Adipose tissue (tissue), 3 donors: ENCODE results near the gene MS4A18. TPM values are rescaled to one million over a fixed set of nuclear protein-coding genes. Genes with fewer than 3 reads are reported as not detected.

ENCODE experiments used
- H3K27ac ChIP-seq: one replicate; pipeline ENCODE4 v1.5.1; 2013; ENCODE audit warnings: low read depth, low read length
- WGBS, 3 donors: extraction: QIAGEN DNeasy Blood & Tissue Kit; methylation state at CpG; one replicate each; pipeline ENCODE4 v1.1.7; 2013; 5-methylcytosine and 5-hydroxymethylcytosine counted together
- polyA plus RNA-seq, 3 donors: library from polyadenylated mRNA; stranded (reverse); fragments of 200-250 nt; gene quantifications; one replicate each; pipeline ENCODE4 v1.2.3, GENCODE V29; 2013
- donor health status: healthy with polysubstance abuse.
- donor health status: Bipolar disorder and iron deficiency.
- donor health status: healthy.

MS4A18 gene
- polyA plus RNA-seq, 3 donors: not detected

GRCh38 chr11:60780065-60780464 is 55.5 kb downstream of the MS4A18 start:
- WGBS, 3 donors: 72 to 91% (median 89%) methylated on average over 2 of the region's 2 CpGs

GRCh38 chr11:60780774-60781173 is 56.3 kb downstream of the MS4A18 start:
- H3K27ac ChIP-seq: no peak overlapping the region

More at GRCh38 chr11:60780065-60780464, 55.5 kb downstream of the MS4A18 start:
- no peak overlapping the region for H3K27ac ChIP-seq

- 66 to 75% (median 72%) methylated on average over 7 of the region's 7 CpGs for WGBS, 3 donors
- H3K27ac ChIP-seq: no peak overlapping the region
These were observed 56.9 kb downstream of the MS4A18 start for GRCh38 chr11:60781286-60781980.

DNA sequence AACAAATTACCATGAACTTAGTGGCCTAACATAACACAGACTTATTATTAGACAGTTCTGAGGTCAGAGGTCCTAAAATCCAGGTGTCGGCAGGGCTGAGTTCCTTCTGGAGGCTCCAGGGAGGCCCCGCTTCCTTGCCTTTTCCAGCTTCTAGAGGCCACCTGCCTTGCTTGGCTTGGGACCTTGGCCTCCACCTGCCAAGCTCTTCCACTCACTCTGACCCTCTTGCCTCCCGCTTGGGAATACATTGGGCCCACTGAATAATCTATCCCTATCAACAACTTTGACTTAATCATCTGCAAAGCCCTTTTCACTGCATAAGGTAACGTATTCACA is 57.4 kb downstream of the MS4A18 start:
- 92 to 95% (median 94%) methylated on average over 4 of the region's 4 CpGs for whole genome bisulfite sequencing, 3 donors
- H3K27ac ChIP-seq: no peak overlapping the region

DNA sequence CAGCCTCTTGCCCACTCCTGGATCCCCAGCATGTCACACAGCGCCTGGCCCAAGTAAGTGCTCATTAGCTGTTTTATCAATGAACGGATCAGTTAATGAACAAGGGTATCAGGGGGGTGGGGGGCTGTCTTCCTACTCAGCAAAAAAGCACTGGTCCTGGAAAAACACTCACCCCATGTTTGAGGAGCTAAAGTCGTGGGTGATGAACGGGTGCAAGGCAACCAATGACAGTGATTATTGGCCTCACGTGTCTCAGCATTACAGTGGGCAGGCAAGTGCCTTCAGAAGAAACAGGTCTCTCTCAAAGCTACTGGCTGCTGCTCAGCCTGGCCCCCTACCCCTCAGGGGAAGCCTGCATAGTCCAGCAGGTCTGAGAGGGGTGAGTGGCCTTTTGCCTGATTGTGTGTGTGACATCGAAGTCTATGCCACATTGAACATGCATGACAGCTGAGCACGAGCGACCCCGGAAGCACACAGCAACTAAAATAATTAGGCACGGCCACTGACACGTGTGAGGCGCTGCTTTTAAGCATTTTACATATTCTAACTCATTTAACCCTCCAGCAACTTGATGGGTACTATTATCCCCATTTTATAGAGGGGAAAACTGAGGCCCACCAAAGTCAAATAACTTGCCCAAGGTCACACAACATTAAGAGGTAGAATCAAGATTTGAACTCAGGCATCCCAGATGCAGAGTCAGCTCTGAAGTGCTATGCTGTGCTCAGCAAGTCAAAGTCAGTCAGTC is 58.0 kb downstream of the MS4A18 start:
- 79 to 92% (median 89%) methylated on average over 12 of the region's 12 CpGs for WGBS, 3 donors
- H3K27ac ChIP-seq: no peak overlapping the region

- no peak overlapping the region for H3K27ac ChIP-seq
- WGBS, 3 donors: 91 to 96% (median 94%) methylated on average over 8 of the region's 8 CpGs
These were observed 58.6 kb downstream of the MS4A18 start for GRCh38 chr11:60783141-60783484.

DNA sequence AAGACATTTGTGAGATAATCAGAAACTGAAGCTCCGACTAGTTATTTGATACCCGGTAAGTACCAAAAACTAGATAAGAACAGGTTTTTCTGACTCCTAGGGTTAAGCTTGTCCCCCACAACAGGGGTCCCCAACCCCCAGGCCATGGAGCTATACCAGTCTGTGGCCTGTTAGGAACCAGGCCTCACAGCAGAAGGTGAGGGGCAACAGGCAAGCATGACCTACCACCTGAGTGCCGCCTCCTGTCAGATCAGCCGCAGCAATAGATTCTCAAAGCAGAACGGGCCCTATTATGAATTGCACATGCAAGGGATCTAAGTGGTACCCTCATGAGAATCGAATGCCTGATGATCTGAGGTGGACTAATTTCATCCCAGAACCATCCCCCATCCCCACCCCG is 59.4 kb downstream of the MS4A18 start:
- H3K27ac ChIP-seq: no peak overlapping the region
- 82 to 95% (median 91%) methylated on average over 7 of the region's 7 CpGs for WGBS, 3 donors

GRCh38 chr11:60785136-60785535 is 60.6 kb downstream of the MS4A18 start, which contains the start of gene MS4A10:
TSS of gene MS4A10 (plus strand) at chr11:60785333. CDS start at chr11:60790336, 5,003 bp downstream.
- WGBS, 3 donors: 46 to 67% (median 63%) methylated on average over 9 of the region's 9 CpGs
- H3K27ac ChIP-seq: no peak within 1 kb of the TSS

- 56 to 68% (median 63%) methylated on average over 8 of the region's 8 CpGs for WGBS, 3 donors
- no peak overlapping the region for H3K27ac ChIP-seq
These were observed 61.4 kb downstream of the MS4A18 start for GRCh38 chr11:60785806-60786361.

GRCh38 chr11:60786811-60787567 is 62.5 kb downstream of the MS4A18 start:
- H3K27ac ChIP-seq: no peak overlapping the region
- WGBS, 3 donors: 40 to 66% (median 52%) methylated on average over 15 of the region's 15 CpGs

- no peak overlapping the region for H3K27ac ChIP-seq
- WGBS, 3 donors: 73 to 86% (median 80%) methylated on average over 7 of the region's 7 CpGs
These were observed 64.0 kb downstream of the MS4A18 start for GRCh38 chr11:60788401-60789125.

GRCh38 chr11:60790726-60791125 is 66.2 kb downstream of the MS4A18 start:
- H3K27ac ChIP-seq: no peak overlapping the region
- WGBS, 3 donors: 86 to 97% (median 91%) methylated on average over 3 of the region's 3 CpGs

DNA sequence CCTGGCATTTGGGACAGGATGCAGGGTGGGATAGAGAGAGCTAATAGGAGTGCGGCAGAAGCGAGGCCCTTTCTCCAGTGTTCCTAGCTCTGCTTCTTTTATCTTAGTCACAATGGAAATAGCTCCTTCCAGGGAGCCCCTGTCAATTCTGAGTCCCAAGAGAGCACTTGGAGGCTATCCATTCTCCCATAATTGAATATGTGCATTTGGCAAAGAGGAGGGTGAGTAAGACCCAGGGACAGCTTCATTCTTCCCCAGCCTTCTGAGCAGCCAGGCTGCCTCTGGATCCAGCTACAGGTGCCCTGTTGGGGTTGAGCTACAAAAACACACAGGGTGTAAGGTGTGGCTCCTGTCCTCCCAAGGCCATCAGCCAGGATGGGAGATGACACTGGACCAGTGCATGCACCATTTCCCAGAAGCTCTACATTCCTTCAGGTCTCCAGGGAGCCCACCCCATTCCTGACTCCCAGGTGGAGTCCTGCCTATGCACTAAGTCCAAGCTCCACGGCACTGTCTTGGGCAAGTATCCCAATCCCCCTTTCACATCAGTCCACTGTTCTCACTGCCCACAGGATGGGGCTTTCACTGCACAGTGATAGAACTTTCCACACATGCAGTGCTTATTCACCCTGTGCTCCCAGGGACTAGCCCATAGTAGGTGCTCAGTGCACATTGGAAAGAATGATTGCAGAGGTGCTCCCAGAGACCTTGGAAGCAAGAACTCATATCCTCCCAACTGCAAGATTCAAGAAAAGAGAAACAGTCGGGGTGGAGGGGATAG is 66.8 kb downstream of the MS4A18 start:
- no peak overlapping the region for H3K27ac ChIP-seq
- WGBS, 3 donors: 88 to 95% (median 90%) methylated on average over 4 of the region's 4 CpGs

DNA sequence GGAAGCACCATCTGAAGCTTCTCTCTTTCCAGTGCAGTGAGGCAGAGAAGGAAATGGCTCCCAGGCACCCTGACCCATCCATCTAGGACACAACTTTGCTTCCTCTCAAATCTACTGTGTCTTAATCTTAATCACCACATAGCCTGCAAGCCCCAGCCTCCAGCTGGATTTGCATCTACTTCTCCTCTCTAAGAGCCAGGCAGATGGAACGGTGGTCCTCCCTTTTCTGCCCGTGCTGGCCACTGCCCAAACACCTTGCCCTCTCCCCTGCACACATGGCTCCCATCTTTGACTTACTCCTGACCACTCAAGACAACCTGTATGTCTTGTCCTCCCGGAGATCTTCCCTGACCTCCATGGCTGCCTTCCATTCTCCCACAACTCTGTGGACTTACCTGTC is 68.0 kb downstream of the MS4A18 start:
- WGBS, 3 donors: 60 to 86% (median 81%) methylated on average over 3 of the region's 3 CpGs
- no peak overlapping the region for H3K27ac ChIP-seq
